Glutamatergic neuron (in vitro differentiated cells): Measurements from ENCODE around the gene SNX9. TPM values are rescaled to one million over a fixed set of nuclear protein-coding genes. Genes with fewer than 3 reads are reported as not detected.

ENCODE experiments used
- DNase-seq: peaks from one replicate; pipeline ENCODE4 v3.0.0; 2022
- H3K27ac Mint-ChIP-seq: one replicate; pipeline ENCODE4 v1.8.0; 2020; ENCODE audit warnings: mild to moderate bottlenecking, mixed read lengths, inconsistent platforms; ENCODE audit not compliant: unreplicated experiment
- H3K27me3 Mint-ChIP-seq: one replicate; pipeline ENCODE4 v1.8.0; 2020; ENCODE audit warnings: mild to moderate bottlenecking, moderate library complexity, mixed read lengths, inconsistent platforms; ENCODE audit not compliant: unreplicated experiment
- H3K36me3 Mint-ChIP-seq: one replicate; pipeline ENCODE4 v1.8.0; 2020; ENCODE audit warnings: mild to moderate bottlenecking, mixed read lengths, inconsistent platforms; ENCODE audit not compliant: unreplicated experiment
- H3K4me1 Mint-ChIP-seq: one replicate; pipeline ENCODE4 v1.8.0; 2020; ENCODE audit warnings: mild to moderate bottlenecking, low read depth, mixed read lengths, inconsistent platforms; ENCODE audit not compliant: unreplicated experiment
- H3K4me3 Mint-ChIP-seq: one replicate; pipeline ENCODE4 v1.8.0; 2020; ENCODE audit warnings: mild to moderate bottlenecking, mixed read lengths, inconsistent platforms; ENCODE audit not compliant: unreplicated experiment
- H3K9me3 Mint-ChIP-seq: one replicate; pipeline ENCODE4 v1.8.0; 2020; ENCODE audit warnings: mild to moderate bottlenecking, moderate library complexity, mixed read lengths, inconsistent platforms; ENCODE audit not compliant: unreplicated experiment
- total RNA-seq: library from RNA; stranded (reverse); fragmentation: NEBNext Ultra II Directional; extraction: Animal tissue kit (Norgen Biotek cat#: 25700); gene quantifications from one replicate; pipeline ENCODE4 v1.2.1, GENCODE V29; 2021; ENCODE audit not compliant: unreplicated experiment
- TF ChIP-seq, protein P1 (sequence below): fragments of 200-600 bp; sonication (generic); IDR thresholded peaks from one replicate; pipeline ENCODE4 v1.5.0; 2021; ENCODE audit not compliant: partially characterized antibody, unreplicated experiment

The SNX9 gene
- total RNA-seq, 1 donor from 2014 or later = 45.7 TPM

DNA sequence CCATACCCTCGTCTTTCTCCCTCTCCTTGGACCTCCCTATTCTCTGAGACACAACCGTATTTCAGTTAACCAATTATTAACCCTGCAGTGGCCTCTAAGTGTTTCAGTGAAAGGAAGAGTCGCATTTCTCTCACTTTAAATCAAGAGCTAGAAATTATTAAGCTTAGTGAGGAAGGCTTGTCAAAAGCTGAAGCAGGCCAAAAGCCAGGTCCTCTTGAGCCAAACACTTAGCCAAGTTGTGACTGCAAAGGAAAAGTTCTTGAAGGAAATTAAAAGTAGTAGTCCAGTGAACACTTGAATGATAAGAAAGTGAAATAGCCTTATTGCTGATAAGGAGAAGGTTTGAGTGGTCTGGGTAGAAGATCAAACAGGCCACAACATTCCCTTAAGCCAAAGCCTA lies 58.3 kb downstream of the SNX9 start:
- peaks cover 21% of the 10 kb centered on the region for H3K4me1 Mint-ChIP-seq
- H3K9me3 Mint-ChIP-seq = peaks cover 2% of the 10 kb centered on the region

DNA sequence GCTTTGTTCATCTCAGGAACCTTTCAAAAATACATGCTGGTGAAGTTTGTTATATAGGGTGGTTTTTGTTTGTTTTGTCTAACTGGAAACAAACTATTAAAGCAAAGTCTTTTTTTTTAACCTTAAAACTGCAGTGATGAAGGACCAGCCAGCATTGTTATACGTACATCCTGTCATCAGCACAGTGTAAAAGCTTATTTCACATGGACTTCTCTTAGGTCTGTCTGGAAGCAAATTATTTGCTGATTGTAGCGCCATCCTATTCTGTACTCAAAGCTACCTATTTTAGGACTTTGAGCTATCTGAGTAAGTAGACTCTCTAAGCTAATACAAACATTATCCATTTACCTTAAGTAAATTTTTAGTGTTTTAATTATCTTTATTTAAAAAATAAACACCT lies 61.7 kb downstream of the SNX9 start:
- H3K27ac Mint-ChIP-seq = no peak overlapping the region
- no peak overlapping the region for H3K4me3 Mint-ChIP-seq
- DNase-seq = no peak
- peaks cover 20% of the 10 kb centered on the region for H3K36me3 Mint-ChIP-seq
- peaks cover 17% of the 10 kb centered on the region for H3K4me1 Mint-ChIP-seq
- TF ChIP-seq, protein P1, sequence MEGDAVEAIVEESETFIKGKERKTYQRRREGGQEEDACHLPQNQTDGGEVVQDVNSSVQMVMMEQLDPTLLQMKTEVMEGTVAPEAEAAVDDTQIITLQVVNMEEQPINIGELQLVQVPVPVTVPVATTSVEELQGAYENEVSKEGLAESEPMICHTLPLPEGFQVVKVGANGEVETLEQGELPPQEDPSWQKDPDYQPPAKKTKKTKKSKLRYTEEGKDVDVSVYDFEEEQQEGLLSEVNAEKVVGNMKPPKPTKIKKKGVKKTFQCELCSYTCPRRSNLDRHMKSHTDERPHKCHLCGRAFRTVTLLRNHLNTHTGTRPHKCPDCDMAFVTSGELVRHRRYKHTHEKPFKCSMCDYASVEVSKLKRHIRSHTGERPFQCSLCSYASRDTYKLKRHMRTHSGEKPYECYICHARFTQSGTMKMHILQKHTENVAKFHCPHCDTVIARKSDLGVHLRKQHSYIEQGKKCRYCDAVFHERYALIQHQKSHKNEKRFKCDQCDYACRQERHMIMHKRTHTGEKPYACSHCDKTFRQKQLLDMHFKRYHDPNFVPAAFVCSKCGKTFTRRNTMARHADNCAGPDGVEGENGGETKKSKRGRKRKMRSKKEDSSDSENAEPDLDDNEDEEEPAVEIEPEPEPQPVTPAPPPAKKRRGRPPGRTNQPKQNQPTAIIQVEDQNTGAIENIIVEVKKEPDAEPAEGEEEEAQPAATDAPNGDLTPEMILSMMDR = no peak
- peaks cover 6% of the 10 kb centered on the region for H3K27me3 Mint-ChIP-seq
- H3K9me3 Mint-ChIP-seq = no peaks in the 10 kb centered on the region

More for the DNA sequence above, 58.3 kb downstream of the SNX9 start:
- TF ChIP-seq, protein P1 = no peak
- DNase-seq = no peak
- H3K27ac Mint-ChIP-seq = peak overlapping the region; percentile 40
- H3K27me3 Mint-ChIP-seq = peaks cover 6% of the 10 kb centered on the region
- no peak overlapping the region for H3K4me3 Mint-ChIP-seq
- H3K36me3 Mint-ChIP-seq = peaks cover 15% of the 10 kb centered on the region

DNA sequence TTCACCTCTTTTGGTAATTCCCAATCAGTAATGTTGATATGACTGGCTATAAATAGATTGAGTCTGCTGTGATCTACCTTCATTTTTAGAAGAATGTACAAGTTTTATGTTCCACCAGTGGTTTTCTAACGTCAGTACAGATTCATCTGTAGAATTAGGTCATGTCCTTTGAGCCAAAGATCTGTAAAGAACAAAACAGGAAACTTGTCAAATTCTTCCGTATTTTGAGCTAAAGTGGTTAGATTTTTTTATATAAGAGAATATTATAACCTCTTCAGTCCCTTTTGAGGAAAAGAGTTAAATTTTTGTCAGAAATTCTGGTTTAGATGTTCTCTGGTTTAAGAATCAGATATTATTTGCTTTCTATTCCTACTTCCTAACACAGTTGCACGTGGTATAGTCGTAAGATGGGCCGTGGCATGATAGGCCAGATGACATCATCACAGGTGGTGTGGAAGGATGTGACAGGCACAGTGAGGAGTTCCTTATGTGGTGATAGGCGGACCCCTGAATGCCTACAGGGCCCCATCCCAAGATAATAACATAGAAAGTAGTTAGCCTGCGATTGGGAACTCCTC lies 62.3 kb downstream of the SNX9 start:
- H3K9me3 Mint-ChIP-seq = no peaks in the 10 kb centered on the region
- TF ChIP-seq, protein P1 = no peak
- no peak overlapping the region for H3K4me3 Mint-ChIP-seq
- H3K36me3 Mint-ChIP-seq = peaks cover 20% of the 10 kb centered on the region
- DNase-seq = no peak
- H3K27me3 Mint-ChIP-seq = peaks cover 6% of the 10 kb centered on the region
- no peak overlapping the region for H3K27ac Mint-ChIP-seq
- H3K4me1 Mint-ChIP-seq = peaks cover 14% of the 10 kb centered on the region

DNA sequence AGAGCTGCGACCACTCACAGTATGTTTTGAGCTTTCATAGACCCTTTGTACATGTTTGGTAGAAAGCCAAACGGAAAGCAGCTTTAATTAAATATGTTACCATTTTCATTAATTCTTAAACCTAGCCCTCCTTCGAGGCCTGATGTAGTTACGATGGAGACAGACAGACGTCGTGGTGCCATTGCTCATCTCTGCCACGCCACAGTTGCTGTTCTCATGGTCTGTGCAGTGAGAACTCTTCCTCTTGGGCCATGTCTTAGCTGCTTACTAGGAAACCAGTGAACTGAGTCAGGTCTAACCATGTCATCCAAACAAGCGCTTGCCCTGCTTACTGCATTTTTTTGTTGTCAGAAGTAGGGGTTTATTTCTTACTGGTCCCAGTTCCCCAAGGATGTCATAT lies 62.8 kb downstream of the SNX9 start:
- Mint-ChIP-seq H3K36me3 (peaks cover 20% of the 10 kb centered on the region), H3K4me3 (no peak overlapping the region), H3K4me1 (peaks cover 12% of the 10 kb centered on the region), H3K9me3 (no peaks in the 10 kb centered on the region), H3K27ac (no peak overlapping the region), H3K27me3 (peaks cover 6% of the 10 kb centered on the region)
- no peak for DNase-seq
- TF ChIP-seq, protein P1 = no peak

DNA sequence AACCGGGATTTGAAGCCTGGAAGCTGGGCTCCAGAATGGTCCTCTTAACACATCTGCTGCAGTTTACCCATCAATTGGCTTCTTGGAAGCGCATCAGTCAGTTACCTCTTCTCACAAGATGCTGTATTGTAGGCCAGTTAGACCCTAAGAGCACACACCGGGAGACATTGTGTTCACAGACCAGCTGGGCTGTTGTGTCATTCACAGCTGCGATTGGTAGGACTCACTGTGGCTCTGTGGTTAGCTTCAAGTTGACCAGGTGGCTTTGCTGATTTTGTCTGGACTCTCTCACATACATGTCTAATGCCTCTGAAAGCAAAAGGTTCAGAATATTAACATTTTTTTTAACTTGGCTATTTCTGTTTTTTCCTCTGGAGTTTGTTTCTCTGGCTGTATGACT lies 64.8 kb downstream of the SNX9 start:
- peaks cover 6% of the 10 kb centered on the region for H3K27me3 Mint-ChIP-seq
- peak overlapping the region; percentile 36 for H3K27ac Mint-ChIP-seq
- H3K4me1 Mint-ChIP-seq = peaks cover 28% of the 10 kb centered on the region
- peaks cover 8% of the 10 kb centered on the region for H3K9me3 Mint-ChIP-seq
- TF ChIP-seq, protein P1 = no peak
- no peak overlapping the region for H3K4me3 Mint-ChIP-seq
- DNase-seq = no peak
- peaks cover 18% of the 10 kb centered on the region for H3K36me3 Mint-ChIP-seq
